ENCODE measurements around the gene XDH.

Gene XDH

DNA sequence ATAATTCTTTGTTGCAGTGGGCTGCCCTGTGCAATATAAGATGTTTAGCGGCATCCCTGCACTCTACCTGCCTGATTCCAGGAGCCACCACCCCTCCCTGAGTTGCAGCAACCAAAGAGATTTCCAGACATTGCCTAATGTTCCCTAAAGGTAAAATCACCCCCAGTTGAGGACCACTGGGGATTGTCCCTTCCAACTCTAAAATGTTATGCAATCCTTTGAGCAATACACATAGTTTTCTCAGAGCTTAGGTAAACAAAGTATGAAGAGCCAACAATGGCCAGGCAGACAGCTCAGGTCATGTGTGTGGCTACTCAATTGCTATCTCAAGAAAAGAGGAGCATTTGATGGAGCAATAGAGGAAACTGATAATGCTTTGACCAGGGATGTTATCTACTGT lies 87.0 kb downstream of the XDH start:
- DNase-seq: no peak

DNA sequence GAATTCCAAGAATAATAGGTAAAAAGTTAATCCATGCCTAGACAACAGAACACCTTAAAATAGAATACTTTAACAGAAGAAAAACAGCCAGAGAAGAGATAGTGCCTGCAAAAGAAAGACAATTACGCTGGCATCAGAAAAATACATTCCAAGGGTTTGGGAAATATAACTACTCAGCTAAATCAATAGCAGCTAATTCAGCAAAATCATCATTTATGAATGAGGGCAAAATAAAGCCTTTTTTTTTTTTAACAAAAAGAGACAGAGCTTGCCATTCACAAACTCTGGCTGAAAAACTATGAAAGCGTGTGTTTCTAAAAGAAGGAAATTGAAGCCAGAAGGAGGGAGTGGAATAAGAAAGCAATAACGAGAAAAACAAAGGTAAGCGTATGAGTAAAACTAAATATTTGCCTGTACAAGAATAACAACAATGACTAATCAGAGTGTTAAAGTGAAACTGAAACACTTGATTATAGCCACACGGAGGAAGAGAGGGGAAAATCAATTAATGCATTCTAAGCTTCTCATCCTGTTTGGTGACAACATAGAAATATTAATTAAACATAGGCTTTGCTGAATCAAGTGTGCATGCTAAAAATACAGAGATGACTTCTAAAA lies 90.4 kb downstream of the XDH start:
- DNase-seq: no peak

DNA sequence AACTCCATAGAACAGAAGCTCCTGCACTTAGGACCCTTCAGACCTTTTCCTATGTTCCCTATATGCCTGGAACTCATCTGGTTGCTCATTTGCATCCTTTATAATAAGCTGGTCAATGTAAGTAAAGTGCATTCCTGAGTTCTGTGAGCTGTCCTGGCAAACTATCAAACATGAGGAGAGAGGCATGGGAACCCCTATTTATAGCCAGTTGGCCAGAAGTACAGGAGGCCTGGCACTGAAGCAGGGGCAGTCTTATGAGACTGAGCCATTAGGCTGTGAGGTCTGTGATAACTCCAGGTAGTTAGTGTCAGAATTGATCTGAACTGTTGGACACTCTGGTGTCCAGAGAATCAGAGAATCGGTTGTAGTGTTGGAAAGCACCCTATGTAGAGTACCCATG lies 92.2 kb downstream of the XDH start:
- no peak for DNase-seq

DNA sequence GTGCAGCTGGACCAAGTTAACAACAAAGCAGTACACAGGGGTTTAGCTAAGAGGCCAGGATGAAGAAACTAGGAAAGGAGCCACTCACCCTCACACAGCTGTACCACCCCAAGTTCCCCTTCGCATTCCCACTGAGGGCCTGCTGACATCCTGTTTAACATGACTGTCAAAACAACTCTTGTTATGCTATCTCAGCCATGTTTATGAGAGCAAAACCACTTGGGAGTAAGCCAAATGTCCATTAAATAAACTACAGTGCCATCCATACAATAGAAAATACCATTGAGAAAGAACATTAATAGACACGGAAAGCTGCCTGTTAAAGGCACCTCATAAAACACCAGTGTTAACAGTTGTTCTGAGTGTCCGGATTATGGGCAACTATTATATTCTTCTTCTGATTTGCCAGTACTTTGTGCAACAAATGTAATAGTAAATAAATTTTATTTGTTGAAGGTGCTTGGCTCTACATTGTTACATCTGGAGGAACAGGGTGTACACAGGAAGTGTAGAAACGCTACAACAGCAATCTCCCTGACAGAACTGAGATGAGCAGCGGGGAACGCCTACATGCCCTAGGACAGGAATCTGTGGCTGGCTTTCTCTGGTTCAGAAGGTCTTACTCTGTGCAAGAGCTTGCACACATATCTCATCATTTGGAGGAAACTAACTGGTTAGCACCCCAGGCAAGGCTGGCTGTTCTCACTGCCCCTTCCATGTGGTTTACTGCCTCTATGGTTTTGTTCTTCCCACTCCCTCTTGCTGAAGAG lies 95.0 kb downstream of the XDH start:
- DNase-seq: no peak

DNA sequence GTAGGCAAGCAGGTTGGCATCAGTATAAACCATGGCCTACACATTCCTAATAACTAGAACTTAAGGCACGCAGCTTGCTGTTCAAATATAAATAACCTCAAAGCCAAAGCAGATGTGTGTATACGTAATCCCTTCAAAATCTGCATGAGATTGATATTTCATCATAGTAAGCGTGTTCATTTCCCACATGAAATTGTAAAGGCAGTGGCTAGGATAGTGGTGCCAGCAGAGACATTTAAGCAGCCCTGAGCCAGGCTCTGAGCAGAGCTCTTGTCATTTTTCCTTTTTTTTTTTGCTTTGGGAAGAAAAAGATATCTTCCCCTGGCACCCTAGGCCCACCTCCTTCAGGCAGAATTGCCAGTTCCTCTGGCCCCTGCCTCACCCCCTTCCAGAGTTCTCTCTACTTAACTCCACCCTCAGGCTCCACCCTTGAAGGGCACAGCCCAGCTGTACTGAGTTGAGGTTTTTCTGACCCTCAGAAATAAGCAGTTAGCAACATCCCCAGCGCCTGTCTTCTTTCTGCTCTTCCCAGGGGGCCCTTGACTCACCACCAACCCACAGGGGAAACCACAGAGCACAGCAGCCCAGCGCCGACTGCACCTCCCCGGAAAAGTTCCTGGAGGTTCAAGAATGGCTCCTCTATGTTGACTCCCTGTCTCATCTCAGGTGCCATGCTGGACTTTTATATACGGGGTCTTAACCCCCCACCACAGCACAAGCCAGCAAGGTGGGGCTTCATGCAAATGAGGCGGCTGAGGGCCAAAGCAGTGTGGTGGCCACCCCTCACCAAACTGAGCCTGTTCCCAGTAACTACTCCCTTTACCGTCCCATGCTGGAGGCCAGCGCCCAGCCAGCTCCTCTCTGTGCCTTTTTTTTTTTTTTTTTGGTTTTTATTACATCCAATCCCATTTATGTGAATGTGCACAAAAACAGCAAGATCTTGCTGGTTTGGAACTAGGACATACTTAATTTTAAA lies 95.9 kb downstream of the XDH start:
- DNase-seq: peak; percentile 34

DNA sequence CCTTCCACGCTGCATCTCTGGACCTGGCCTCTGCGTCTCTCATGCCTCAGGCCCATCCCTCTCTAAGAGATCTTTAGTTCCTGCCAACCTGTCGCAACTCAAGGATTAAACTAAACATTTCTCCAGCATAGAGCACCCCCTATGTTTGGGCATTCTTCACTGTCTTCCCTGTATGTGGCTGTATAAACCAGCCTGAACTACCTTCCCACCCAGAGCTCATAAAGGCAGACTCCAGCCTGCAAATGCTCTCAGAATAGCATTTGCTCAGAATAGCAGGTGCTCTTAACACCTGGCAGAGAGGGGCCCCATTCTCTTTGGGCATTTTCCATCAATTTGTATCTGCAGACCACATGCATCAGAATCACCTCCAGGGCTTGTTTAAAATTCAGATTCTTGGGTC lies 97.1 kb downstream of the XDH start:
- DNase-seq: no peak

DNA sequence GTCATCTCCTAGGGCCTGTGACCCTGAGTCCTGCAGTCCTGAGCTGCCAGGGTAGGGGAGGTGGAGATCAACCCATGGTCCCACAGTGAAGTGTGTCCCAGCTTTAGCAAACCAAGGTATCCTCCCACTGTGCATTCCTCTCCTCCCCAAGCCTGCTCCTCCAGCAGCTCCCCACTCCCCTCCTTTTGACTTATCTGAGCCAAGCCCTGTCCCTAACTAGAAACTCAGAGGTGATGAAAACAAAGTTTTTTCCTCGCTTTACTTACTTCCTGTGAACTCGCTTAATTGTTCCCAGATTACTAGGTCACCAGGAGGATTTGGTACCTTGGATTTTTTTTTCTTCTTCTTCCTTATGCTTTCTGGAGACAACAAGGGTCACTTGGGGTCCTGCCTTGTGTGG lies 99.8 kb downstream of the XDH start:
- DNase-seq: no peak

DNA sequence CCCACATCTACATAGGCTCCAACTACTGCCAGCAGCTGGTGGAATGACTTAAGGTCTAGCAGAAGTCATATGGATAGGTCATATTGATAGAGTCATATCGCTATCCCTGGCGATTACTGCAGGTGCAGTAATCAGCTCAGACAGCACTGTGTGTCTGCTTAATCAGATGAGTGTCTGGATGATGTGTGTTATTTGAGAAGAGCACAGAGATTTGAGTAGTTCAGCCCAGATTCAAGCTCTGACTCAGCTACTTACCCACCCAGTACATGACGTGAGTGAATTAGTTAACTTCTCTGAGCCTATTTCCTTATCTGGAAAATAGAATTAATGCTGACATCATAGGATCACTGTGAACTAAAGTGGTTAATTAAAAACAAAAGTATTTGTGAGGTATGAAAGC lies 101.6 kb downstream of the XDH start:
- DNase-seq: no peak

DNA sequence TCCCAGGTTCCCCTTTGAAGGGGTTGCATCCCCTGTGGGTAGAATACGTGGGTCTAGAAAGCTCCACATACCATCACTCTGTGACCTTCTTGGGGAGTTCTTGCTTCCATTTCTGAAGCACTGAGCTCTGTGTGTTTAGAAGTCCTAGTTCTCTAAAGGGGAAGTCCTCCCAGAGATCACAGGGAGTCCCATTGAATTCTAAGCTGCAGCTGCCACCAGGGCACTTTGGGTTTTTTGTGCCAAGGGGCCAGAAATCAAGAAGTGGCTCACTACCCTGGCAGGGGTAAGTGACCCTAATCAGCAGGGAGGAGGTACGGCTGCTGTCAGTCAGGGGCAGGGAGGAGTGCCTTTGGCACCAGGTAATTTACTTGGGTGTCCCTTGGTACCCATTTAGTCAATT lies 109.7 kb downstream of the XDH start:
- DNase-seq: no peak

DNA sequence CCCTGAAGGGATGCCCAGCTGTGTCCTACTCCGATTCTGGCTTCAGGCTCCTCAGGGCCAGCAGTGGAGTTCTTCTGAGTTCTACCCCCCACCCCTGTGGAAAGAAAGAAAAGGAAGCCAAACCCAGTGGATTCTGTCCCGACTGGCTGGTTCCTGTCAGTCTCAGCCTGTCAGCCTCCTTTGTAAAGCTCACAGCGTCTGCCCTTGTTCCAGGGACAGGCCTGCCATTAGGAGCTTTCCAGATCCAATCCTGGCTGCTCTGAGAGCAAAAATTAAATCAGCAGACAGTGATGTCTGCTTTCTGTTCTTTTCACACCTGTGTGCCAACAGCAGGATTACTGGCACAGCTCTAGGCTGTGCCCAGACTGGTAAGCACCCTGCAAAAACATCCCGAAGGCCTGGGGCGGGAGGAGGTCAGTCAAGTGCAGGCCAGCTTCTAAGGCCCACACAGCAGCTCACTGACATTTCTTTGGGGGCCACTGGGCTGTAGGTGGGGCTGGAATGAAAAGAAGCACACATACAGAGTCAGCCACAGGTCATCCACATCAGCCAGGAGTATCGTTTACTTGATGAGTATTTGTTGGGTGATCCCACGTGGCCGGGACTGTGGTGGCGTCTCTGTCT lies 111.5 kb downstream of the XDH start:
- no peak for DNase-seq

DNA sequence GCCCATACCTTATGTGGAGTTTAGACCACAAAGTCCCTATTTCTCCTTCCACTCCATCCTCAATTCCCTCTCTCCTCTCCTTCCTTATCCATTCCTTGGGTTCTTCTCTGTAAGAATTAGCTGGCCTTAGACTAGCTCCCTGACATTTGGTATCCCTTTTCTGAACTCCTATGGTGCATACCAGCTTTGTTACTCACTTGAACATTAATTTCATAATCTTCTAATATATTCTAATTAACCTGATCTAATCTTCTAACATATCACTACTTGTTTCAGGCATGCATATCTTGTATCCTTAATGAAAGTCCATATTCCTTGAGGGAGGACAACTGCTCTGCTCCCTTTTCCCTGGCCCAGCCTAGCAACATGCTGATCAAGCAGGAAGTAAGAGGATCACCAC lies 114.2 kb downstream of the XDH start:
- no peak for DNase-seq

DNA sequence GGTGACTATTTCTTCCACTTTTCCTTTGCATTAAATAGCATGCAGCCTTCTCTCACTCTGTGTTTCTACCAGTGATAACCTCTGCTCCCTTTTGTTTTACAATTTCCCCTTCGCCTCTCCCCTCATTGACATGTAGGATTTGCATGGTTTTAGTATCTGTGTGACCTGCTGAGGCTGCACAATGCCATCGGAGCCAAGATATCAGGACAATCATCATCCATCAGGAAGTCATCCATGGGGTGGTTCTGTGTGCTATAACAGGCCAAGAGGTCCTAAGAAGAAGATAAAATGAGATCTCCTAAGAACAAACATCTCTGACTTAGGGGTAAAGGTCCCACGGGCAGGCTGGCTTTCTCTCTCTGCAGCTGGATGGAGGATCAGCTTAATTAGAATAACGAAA lies 115.0 kb downstream of the XDH start:
- DNase-seq: no peak

DNA sequence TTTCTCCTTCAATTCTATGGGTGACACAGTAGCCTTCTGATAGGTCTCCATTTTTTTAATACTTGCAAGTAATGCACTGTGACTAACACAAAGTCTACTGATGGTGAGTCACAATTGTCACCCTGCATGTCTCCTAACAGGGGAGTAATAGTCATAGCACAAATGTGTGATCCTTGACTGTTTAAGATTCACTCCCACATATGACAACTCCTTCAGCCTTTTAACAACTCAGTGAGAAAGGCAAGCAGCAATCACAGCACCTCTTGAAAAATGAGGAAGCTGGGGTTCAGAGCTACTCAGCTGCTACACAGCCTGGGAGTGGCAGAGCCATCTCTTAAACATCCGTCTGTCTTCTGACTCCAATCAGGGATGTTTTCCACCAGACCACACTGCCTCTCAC lies 116.8 kb downstream of the XDH start:
- no peak for DNase-seq

DNA sequence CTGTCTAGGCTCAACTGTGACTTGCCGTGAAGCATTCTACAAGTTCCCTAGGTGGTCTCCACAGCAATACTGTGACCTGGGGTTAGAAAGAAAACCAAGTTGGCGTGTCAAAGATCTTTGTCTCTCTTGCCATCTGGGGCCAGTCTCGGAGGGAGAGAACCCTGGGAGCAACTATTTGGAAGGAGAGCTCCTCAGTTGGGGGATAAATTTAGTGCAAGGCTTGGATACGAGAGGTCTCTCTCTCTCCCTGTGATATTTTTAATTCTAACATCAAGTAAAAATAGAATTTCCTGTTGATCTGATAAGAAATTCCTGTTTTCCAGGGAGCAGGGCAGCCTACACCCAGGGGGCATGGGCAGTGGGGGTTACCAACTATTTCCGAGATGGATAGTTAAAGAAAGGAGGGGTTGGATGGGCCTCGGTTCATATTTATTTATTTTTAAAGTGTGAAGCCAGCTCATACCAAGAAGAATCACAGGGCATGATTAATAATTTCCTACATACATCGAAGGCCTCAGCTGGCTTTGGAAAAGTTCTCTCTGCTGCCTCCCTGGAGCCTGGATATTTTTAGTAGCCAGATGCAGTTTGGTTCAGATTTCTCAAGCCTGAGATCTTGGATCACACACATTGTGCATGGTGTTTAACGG lies 117.8 kb downstream of the XDH start:
- no peak for DNase-seq

DNA sequence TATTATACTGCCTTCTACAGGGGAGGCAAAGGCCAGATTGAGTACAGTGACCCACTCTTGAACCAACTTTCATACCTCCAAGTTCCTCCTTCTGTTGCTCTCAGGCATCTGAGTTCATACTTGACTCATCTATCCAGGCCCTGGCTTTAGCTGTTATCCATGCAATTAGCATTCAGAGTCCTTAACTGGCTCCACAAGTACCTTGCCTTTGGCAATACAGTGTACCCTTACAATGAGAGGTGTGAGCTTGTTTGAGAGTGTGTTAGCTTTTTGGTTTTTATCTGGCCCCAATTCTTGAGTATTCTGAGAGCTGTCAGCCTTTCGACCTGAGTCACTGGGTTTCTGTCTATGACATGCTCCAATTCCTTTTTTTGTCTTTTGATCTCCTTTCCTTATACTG lies 120.3 kb downstream of the XDH start:
- no peak for DNase-seq

DNA sequence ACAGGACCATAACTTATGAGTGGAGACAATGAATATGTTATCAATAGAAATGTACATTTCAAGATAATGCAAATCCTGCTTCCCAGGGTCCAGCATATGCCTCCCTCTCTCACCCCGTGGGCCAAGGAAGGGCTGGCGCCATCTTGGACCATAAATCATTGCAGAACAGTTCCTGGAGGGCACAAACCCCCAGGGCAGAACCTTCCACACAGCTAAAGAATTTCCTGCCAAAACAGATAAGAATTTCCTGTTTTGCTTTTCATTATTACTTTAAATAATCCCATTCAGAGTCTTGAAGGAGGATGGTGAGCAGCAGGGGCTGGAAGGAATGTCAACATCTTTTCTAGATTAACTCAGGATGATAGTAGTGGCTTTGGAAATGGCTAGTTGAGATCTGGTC lies 126.9 kb downstream of the XDH start:
- DNase-seq: no peak

DNA sequence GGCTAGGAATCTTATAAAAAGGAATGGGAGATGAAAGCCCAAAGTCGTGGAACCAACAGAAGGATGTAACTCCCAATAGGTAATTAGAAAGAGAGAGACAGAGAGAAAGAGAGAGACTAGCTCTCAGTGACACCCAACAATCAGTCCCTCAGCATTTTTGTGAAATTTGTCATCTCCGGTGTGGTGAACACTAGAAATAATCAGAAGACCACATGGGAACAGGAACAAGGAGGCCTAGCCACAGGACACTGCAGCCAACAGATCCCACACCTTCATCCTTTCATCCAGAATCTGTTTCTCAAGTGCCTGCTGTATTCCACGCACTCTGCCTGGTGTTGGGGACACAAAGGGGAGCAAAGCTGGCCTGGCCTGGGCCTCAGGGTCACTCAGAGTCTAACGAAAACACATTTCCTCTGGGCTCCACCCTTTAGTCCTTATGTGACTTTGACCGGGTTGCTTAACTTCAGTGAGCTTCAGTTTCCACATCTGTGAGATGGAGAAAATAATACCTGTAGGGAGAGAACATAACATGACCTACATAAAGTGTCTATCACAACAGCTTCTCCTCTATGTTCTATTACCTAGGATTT lies 127.5 kb downstream of the XDH start:
- no peak for DNase-seq

DNA sequence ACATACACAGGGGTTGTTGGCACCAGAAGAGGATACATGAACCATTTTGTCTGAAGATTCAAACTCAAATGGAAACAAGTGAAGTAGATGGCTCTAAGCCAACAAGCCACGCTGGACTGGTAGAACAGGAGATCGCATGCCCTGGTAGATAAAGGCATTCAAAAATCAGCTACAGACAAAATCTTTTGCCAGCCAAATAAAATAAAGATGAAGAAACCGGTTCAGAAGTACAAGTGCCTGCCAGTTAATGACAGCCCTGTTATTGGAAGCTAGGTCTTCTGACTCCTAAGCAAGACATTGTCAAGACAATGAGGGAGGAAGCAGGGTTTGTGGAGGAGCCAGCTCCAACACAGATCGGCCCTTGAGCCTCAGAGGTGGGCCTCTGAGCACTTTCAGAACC lies 128.3 kb downstream of the XDH start:
- no peak for DNase-seq
